ENCODE data around the gene TBL2.
"Not testable (repeated sequence)": the region's sequence is repeated elsewhere in the genome, so short reads cannot be mapped to it uniquely, and the experiment has no call there.

Gene TBL2

DNA sequence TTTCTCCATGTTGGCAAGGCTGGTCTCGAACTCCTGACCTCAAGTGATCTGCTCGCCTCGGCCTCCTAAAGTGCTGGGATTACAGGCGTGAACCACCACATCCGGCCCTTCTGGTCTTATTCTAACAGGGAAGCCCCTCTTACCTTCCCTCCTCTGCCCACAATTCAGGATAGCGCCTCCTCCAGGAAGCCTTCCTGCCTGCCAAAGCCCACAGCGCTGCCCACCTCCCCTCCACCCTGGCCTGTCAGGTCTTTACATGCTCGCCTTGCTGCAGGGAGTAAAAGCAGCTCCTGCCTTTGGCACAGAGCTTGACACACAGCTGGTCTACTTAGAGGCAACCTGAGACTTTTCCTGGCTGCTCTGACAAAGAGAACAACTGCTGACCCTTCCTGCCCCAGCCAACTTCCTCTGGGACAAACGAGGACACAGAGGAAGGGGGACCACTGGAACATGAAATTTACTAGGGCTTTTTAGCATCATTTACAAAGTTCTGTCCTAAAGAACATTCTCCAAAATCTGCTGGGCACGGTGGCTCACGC is 32.7 kb upstream of the TBL2 start:
- Histone ChIP-seq H3K36me3 (ENCODE audit: insufficient read depth, low read length) (no peaks in the 10 kb centered on the region), H3K9me3 (ENCODE audit: insufficient read depth, low read length, severe bottlenecking) (no peaks in the 10 kb centered on the region), H3K27ac (ENCODE audit: low read length) (no peak overlapping the region), H3K27me3 (ENCODE audit: insufficient read depth, low read length, poor library complexity) (peaks cover 3% of the 10 kb centered on the region), H3K4me3 (ENCODE audit: low read depth in 1 of 2, low read length in 2 of 2) (no peak overlapping the region), H3K4me2 (ENCODE audit: insufficient read depth, low read length) (no peak overlapping the region), H4K20me1 (ENCODE audit: insufficient read depth, low read length) (peaks cover 3% of the 10 kb centered on the region; the same call in 1 of the 2 replicates), H3K4me1 (ENCODE audit: insufficient read depth, low read length) (0 out of 2 replicates have a peak, but pooled peaks cover 5% of the 10 kb centered on the region), H2AFZ (ENCODE audit: low read depth, low read length) (no peak overlapping the region), H3K9ac (ENCODE audit: low read depth, low read length) (no peak overlapping the region), H3K79me2 (ENCODE audit: insufficient read depth, low read length) (no peaks in the 10 kb centered on the region)
- TF ChIP-seq, protein P1, sequence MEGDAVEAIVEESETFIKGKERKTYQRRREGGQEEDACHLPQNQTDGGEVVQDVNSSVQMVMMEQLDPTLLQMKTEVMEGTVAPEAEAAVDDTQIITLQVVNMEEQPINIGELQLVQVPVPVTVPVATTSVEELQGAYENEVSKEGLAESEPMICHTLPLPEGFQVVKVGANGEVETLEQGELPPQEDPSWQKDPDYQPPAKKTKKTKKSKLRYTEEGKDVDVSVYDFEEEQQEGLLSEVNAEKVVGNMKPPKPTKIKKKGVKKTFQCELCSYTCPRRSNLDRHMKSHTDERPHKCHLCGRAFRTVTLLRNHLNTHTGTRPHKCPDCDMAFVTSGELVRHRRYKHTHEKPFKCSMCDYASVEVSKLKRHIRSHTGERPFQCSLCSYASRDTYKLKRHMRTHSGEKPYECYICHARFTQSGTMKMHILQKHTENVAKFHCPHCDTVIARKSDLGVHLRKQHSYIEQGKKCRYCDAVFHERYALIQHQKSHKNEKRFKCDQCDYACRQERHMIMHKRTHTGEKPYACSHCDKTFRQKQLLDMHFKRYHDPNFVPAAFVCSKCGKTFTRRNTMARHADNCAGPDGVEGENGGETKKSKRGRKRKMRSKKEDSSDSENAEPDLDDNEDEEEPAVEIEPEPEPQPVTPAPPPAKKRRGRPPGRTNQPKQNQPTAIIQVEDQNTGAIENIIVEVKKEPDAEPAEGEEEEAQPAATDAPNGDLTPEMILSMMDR (IDR thresholded peaks at IDR 0.05; ENCODE audit: borderline replicate concordance, extremely low read depth, low read length, poor library complexity, severe bottlenecking) = no peak
- TF ChIP-seq EZH2 (IDR thresholded peaks at IDR 0.05; ENCODE audit: borderline replicate concordance, low read depth, low read length, severe bottlenecking) = no peak
- no peak for DNase-seq
- ATAC-seq (ENCODE audit: insufficient read depth, low read depth) = no peak

DNA sequence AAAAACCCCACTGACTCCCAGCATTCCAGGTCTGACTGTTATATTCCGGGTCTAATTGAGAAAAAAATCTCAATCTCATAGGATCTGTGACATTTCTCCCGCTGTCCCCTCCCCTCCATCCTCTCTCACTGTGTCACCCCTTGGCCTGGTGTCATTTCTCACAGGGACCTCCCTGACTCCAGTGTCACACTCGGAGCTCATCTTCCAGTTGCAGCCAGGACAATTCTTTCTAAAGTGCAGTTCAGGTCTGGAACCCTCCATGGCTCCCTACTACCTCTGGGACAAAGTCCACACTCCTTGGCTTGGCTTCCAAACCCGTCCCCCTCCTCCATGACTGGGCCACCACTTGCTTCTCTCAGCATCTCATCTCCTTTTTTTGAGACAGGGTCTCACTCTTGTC is 31.7 kb upstream of the TBL2 start:
- no peaks in the 10 kb centered on the region for H3K9me3 ChIP-seq (ENCODE audit: insufficient read depth, low read length, severe bottlenecking)
- no peak overlapping the region for H3K4me3 ChIP-seq (ENCODE audit: low read depth in 1 of 2, low read length in 2 of 2)
- ATAC-seq (ENCODE audit: insufficient read depth, low read depth) = no peak
- no peaks in the 10 kb centered on the region for H3K36me3 ChIP-seq (ENCODE audit: insufficient read depth, low read length)
- TF ChIP-seq, protein P1 (IDR thresholded peaks at IDR 0.05; ENCODE audit: borderline replicate concordance, extremely low read depth, low read length, poor library complexity, severe bottlenecking) = no peak
- no peak for TF ChIP-seq EZH2 (IDR thresholded peaks at IDR 0.05; ENCODE audit: borderline replicate concordance, low read depth, low read length, severe bottlenecking)
- DNase-seq = no peak
- H3K27ac ChIP-seq (ENCODE audit: low read length) = no peak overlapping the region
- no peak overlapping the region for H2AFZ ChIP-seq (ENCODE audit: low read depth, low read length)
- no peaks in the 10 kb centered on the region for H3K79me2 ChIP-seq (ENCODE audit: insufficient read depth, low read length)
- H3K4me1 ChIP-seq (ENCODE audit: insufficient read depth, low read length) = 0 out of 2 replicates have a peak, but pooled peaks cover 5% of the 10 kb centered on the region
- H4K20me1 ChIP-seq (ENCODE audit: insufficient read depth, low read length) = peaks cover 3% of the 10 kb centered on the region; the same call in 1 of the 2 replicates
- H3K27me3 ChIP-seq (ENCODE audit: insufficient read depth, low read length, poor library complexity) = peaks cover 3% of the 10 kb centered on the region
- H3K9ac ChIP-seq (ENCODE audit: low read depth, low read length) = no peak overlapping the region
- H3K4me2 ChIP-seq (ENCODE audit: insufficient read depth, low read length) = no peak overlapping the region

DNA sequence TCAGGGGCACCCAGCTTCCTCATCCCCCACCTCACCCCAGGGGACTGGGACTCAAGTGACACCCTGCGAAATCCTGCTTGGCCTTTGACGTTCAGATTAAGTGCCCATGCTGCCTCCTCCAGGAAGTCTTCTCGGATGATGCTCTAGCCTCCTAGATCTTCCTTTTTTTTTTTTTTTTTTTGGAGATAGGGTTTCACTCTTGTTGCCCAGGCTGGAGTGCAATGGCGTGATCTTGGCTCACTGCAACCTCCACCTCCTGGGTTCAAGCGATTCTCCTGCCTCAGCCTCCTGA is 29.3 kb upstream of the TBL2 start:
- H3K9ac ChIP-seq (ENCODE audit: low read depth, low read length); H2AFZ ChIP-seq (ENCODE audit: low read depth, low read length); ATAC-seq (ENCODE audit: insufficient read depth, low read depth); H3K27me3 ChIP-seq (ENCODE audit: insufficient read depth, low read length, poor library complexity); H3K79me2 ChIP-seq (ENCODE audit: insufficient read depth, low read length); H3K9me3 ChIP-seq (ENCODE audit: insufficient read depth, low read length, severe bottlenecking); H3K27ac ChIP-seq (ENCODE audit: low read length); H3K4me1 ChIP-seq (ENCODE audit: insufficient read depth, low read length); DNase-seq; H3K36me3 ChIP-seq (ENCODE audit: insufficient read depth, low read length); H4K20me1 ChIP-seq (ENCODE audit: insufficient read depth, low read length); H3K4me2 ChIP-seq (ENCODE audit: insufficient read depth, low read length); H3K4me3 ChIP-seq (ENCODE audit: low read depth in 1 of 2, low read length in 2 of 2): not testable (repeated sequence)

DNA sequence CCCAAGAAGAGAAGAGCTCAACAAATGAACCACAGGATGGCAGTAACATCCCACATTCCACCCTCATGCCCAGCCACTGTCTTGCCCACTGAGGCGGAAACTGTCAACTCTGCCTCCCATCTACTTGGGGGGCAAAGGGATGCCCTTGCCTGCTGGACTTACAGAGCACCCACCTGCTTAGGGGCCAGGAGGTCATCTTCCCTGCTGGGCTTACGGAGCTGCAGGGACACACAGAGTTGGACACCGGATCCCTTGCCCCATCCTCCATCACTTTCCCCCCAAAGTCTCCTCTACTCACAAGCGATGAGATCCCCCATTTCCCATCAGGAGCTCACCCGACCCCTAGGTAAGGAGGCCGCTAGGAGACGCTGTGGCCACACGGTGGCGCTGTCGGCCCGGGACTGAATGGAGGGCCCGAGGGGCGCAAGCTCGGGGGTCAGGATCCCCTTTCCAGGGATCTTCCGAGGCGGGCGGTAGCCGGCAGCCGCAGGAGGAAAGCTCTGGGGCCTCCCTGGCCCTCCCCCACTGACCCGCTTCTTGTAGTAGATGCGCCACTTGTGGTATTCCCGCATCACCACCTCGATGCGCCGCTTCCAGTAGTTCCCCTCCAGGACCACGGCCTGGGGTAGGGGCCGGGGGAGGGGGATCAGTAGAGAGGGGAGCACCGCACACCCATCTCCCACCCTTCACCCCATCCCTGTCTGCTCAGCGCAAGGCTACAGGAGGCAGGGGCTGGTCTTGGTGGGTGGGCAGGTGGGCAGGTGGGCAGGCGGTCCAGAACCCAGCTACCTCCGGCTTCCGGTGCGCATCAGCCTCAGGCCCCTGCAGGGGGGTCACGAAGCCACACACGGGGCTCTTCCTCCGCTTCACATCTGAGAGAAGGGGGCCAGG is 28.7 kb upstream of the TBL2 start:
- Histone ChIP-seq H3K4me3 (ENCODE audit: low read depth in 1 of 2, low read length in 2 of 2) (no peak overlapping the region), H4K20me1 (ENCODE audit: insufficient read depth, low read length) (peaks cover 3% of the 10 kb centered on the region; the same call in 1 of the 2 replicates), H3K36me3 (ENCODE audit: insufficient read depth, low read length) (no peaks in the 10 kb centered on the region), H3K27ac (ENCODE audit: low read length) (no peak overlapping the region), H3K9me3 (ENCODE audit: insufficient read depth, low read length, severe bottlenecking) (no peaks in the 10 kb centered on the region), H3K4me2 (ENCODE audit: insufficient read depth, low read length) (no peak overlapping the region), H2AFZ (ENCODE audit: low read depth, low read length) (no peak overlapping the region), H3K4me1 (ENCODE audit: insufficient read depth, low read length) (0 out of 2 replicates have a peak, but pooled peaks cover 5% of the 10 kb centered on the region), H3K79me2 (ENCODE audit: insufficient read depth, low read length) (no peaks in the 10 kb centered on the region), H3K9ac (ENCODE audit: low read depth, low read length) (no peak overlapping the region), H3K27me3 (ENCODE audit: insufficient read depth, low read length, poor library complexity) (no peaks in the 10 kb centered on the region)
- peak; percentile 90 for ATAC-seq (ENCODE audit: insufficient read depth, low read depth)
- peak; percentile 64 for DNase-seq
- no peak for TF ChIP-seq EZH2 (IDR thresholded peaks at IDR 0.05; ENCODE audit: borderline replicate concordance, low read depth, low read length, severe bottlenecking)
- TF ChIP-seq, protein P1 (IDR thresholded peaks at IDR 0.05; ENCODE audit: borderline replicate concordance, extremely low read depth, low read length, poor library complexity, severe bottlenecking) = peak; percentile 94

All from DND-41 (cell line).